Measurements from ENCODE around the gene MAP6.

MAP6 gene

DNA sequence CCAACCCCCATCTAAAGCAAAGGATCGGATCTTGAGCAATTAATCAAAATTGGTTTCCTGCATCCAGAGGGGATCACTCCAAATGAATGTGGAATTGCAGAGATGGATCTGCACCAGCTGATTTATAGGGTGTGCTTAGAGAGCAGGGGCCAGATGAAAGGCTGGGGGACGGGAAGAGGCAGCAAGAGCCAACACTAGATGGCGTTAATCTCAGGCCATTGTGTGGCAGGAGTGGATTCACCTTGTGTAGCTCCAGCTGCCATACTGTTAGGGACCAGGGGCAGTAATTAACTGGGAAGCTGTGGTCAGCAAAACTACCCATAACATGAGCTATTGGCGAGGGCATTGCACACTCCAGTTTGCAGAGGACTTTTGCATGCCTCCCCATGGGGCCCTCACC is 71.2 kb downstream of the MAP6 start:
- TF ChIP-seq, protein P1, sequence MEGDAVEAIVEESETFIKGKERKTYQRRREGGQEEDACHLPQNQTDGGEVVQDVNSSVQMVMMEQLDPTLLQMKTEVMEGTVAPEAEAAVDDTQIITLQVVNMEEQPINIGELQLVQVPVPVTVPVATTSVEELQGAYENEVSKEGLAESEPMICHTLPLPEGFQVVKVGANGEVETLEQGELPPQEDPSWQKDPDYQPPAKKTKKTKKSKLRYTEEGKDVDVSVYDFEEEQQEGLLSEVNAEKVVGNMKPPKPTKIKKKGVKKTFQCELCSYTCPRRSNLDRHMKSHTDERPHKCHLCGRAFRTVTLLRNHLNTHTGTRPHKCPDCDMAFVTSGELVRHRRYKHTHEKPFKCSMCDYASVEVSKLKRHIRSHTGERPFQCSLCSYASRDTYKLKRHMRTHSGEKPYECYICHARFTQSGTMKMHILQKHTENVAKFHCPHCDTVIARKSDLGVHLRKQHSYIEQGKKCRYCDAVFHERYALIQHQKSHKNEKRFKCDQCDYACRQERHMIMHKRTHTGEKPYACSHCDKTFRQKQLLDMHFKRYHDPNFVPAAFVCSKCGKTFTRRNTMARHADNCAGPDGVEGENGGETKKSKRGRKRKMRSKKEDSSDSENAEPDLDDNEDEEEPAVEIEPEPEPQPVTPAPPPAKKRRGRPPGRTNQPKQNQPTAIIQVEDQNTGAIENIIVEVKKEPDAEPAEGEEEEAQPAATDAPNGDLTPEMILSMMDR (IDR thresholded peaks at IDR 0.05; ENCODE audit: unreplicated experiment in 3 of 3), result peak; percentile 35 to 53 (median 44)
- Mint-ChIP-seq H3K4me3 (no peak overlapping the region), H3K36me3 (ENCODE audit: low read depth) (no peaks in the 10 kb centered on the region), H3K27ac (no peak overlapping the region), H3K27me3 (ENCODE audit: low read depth) (peaks cover 12% of the 10 kb centered on the region), H3K4me1 (peaks cover 28% of the 10 kb centered on the region), H3K9me3 (no peaks in the 10 kb centered on the region)

DNA sequence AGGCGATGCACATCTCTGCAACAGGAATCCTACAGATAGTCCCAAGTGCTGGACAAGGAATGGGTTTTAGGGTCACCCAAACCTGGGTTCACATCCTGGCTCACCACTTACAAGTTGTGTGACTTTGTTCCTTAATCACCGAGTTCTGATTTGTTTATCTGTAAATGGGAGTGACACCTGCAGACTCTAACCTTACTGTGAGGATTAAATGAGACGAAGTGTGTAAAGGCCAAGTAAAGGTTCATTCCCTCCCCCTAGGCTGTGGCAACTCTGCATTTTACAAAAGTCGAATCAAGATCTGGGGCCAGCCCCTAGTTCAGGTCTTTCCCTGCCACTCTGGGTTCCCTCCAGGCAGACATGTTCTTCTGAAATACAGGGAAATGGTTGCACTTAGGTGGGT is 71.9 kb downstream of the MAP6 start:
- TF ChIP-seq, protein P1 (IDR thresholded peaks at IDR 0.05; ENCODE audit: unreplicated experiment in 3 of 3), result no peak
- no peak overlapping the region for H3K4me3 Mint-ChIP-seq
- H3K36me3 Mint-ChIP-seq (ENCODE audit: low read depth), result no peaks in the 10 kb centered on the region
- H3K27ac Mint-ChIP-seq, result no peak overlapping the region
- H3K27me3 Mint-ChIP-seq (ENCODE audit: low read depth), result peaks cover 12% of the 10 kb centered on the region
- H3K9me3 Mint-ChIP-seq, result no peaks in the 10 kb centered on the region
- H3K4me1 Mint-ChIP-seq, result peaks cover 35% of the 10 kb centered on the region

DNA sequence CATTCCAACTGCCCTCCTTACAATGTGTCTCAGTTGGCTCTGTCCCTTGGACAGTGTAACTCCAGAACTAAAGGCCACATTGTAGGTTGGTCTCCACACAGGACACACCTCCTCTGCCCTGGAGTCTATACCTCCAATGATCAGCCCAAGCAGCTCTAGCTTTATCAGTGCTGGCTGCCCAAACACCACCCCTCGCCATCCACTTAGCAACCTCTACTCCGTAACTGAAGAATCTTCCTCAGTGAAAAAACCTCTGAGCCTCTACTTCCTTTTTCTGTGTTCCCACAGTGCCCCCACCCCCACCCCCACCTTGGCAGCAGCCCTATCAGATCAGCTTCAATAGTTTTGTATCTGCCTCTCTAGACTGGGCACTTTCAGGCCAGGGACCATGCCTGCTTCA is 73.4 kb downstream of the MAP6 start:
- Mint-ChIP-seq H3K27me3 (ENCODE audit: low read depth) (peaks cover 14% of the 10 kb centered on the region), H3K9me3 (no peaks in the 10 kb centered on the region), H3K36me3 (ENCODE audit: low read depth) (no peaks in the 10 kb centered on the region), H3K4me3 (no peak overlapping the region), H3K4me1 (peaks cover 37% of the 10 kb centered on the region), H3K27ac (peak overlapping the region in 1 of 3 experiments; percentile 27)
- TF ChIP-seq, protein P1 (IDR thresholded peaks at IDR 0.05; ENCODE audit: unreplicated experiment in 3 of 3), result no peak

DNA sequence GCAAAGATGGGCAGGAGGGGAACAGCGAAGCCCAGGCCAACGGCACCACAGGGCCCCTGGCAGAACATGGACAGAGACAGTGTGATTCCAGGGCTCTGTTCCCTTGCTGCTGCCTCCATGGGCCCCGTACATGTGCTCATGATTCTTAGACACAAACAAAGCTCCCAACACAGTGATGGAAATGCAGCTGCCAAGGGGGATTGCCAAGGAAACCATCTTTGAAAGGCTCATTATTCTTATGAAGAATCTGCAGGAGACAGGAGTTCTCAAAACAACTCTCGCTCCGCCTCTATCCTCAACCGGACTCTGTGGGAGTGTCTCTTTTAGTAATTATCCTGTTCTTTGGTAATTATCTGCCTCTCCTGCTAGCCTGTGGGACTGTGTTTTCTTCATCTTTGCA is 74.6 kb downstream of the MAP6 start:
- H3K36me3 Mint-ChIP-seq (ENCODE audit: low read depth), result no peaks in the 10 kb centered on the region
- H3K4me1 Mint-ChIP-seq, result peaks cover 43% of the 10 kb centered on the region
- TF ChIP-seq, protein P1 (IDR thresholded peaks at IDR 0.05; ENCODE audit: unreplicated experiment in 3 of 3), result no peak
- peaks cover 17% of the 10 kb centered on the region for H3K27me3 Mint-ChIP-seq (ENCODE audit: low read depth)
- H3K4me3 Mint-ChIP-seq, result no peak overlapping the region
- H3K9me3 Mint-ChIP-seq, result no peaks in the 10 kb centered on the region
- peak overlapping the region; percentile 27 to 56 (median 54) for H3K27ac Mint-ChIP-seq

DNA sequence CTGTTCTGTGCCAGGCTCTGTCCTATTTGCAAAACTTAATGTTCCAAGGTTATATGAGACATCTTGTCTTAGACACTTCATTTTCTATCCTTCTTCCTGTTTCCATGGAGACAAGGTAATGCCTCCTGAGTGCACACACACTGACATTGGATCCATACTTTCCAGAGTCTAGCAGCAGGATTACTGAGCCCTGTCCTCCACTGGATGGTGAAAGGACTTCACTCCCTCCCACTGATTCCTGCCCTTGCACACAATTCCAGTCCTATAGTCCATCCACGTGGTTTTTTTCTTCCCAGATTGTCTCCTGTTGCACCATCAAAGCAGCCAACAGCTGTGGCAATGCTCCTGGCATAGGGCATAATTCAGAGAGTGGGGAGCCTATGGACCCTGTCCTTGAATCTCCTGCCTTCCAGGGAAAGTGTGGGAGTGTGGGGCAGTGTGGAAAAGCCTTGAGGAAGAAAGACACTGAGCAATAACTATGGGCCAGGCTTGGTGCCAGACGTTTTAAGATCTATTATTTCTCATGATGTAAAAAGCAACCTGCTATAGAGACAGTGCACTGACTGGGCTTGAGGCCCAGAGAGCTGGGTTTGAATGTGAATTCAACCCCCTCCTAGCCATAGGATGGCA is 75.4 kb downstream of the MAP6 start:
- Mint-ChIP-seq H3K4me1 (peaks cover 43% of the 10 kb centered on the region), H3K36me3 (ENCODE audit: low read depth) (no peaks in the 10 kb centered on the region), H3K27me3 (ENCODE audit: low read depth) (peaks cover 20% of the 10 kb centered on the region), H3K27ac (peak overlapping the region in 2 of 3 experiments; percentile 5 to 27), H3K4me3 (no peak overlapping the region), H3K9me3 (no peaks in the 10 kb centered on the region)
- TF ChIP-seq, protein P1 (IDR thresholded peaks at IDR 0.05; ENCODE audit: unreplicated experiment in 3 of 3), result no peak

DNA sequence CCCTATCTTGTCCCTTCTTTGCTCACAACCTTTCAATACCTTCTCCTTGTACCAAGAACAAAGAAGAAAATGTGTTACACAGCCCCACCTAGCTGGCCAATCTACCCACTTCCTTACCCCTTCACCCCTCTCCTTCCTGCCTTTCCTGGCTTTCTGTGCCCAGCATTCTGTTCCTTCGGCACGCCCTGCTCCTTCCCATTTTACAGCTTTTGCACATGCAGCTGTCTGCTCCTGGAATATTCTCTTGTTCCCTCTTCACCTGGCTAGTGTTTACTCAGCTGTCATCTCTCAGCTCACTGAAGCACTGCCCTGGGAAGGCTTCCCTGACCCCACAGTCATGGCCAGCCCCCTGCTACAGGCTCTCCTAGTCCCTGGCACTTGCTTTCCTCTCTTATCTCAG is 76.1 kb downstream of the MAP6 start:
- Mint-ChIP-seq H3K27me3 (ENCODE audit: low read depth) (peaks cover 20% of the 10 kb centered on the region), H3K36me3 (ENCODE audit: low read depth) (no peaks in the 10 kb centered on the region), H3K9me3 (no peaks in the 10 kb centered on the region), H3K4me3 (no peak overlapping the region), H3K27ac (peak overlapping the region; percentile 6 to 27 (median 9)), H3K4me1 (peaks cover 41% of the 10 kb centered on the region)
- TF ChIP-seq, protein P1 (IDR thresholded peaks at IDR 0.05; ENCODE audit: unreplicated experiment in 3 of 3), result no peak
